Lung microvascular endothelial cell (primary cell): Measurements from ENCODE around the gene NKPD1. TPM values are rescaled to one million over a fixed set of nuclear protein-coding genes. Genes with fewer than 3 reads are reported as not detected.

Experiments used
- DNase-seq, 2 donors: peaks; one replicate each; pipeline versions ENCODE4 v3.0.0 to v3.0.0-alpha.2; 2010; ENCODE audit warnings: low read depth in 2 of 2
- total RNA-seq: library from RNA; depleted of rRNA; stranded (reverse); fragments of >200 nt; gene quantifications from 2 replicates; pipeline ENCODE4 v1.2.1, GENCODE V29; 2014

NKPD1 gene
- total RNA-seq, 1 donor from 2014 or later, result 0.20 TPM

DNA sequence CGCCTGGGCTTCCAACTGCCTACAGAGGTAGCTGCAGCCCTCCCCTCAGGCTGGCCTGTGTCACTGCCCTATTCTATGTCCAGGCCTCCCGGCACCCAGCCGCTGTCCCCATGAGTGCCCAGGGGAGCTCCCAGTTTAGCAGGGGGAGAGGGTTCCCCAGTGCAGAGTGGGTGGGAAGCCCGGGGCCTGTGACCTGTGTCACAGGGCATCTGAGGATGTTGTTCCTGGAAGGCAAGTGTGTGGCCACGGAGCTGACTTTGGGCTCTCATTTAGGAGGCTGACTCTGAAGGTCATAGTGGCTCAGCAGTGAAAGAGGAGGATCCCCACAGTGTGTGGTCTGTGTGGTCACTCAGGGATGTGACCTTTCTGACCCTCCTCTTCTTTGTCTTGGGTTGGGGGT is 42.7 kb downstream of the NKPD1 start:
- DNase-seq, result no peak

DNA sequence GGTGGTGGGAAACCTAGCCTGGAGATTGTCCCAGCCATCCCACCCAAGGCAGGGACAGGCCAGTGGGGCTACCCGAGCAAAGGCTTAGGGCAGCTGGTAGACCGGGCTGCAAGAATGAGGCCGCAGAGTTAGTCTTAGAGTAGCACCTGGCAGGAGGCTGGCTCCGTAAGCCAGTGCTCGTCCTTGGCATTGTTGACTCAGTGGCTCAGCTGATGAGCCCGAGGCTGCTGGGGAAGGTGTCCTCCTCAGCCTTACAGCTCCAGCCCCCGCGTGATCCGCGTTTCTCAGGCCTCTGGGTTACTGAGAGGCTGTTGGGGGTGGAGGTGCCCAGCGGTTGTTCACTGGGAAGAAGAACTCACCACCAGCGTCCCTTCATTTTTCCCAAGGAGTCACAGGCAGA is 43.1 kb downstream of the NKPD1 start:
- DNase-seq, result no peak

DNA sequence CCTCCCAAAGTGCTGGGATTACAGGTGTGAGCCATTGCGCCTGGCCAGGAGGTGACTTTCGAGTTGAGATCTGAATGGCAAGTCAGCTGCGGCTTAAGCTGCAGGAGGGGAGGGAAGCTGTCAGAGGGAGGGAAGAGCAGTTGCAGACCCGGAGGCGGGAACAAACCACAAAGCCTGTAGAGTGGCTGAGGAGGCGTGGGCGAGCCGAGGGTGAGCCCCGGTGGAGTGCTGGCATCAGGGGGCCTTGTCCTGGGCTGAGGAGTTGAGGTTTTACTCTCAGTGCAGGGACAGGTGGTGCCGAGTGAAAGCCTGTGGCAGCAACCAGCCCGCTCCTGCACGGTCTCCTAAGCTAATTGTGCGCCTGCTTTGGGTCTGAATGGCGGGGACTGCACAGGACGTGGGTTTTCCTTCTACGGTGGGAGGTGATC is 43.6 kb downstream of the NKPD1 start:
- no peak for DNase-seq

DNA sequence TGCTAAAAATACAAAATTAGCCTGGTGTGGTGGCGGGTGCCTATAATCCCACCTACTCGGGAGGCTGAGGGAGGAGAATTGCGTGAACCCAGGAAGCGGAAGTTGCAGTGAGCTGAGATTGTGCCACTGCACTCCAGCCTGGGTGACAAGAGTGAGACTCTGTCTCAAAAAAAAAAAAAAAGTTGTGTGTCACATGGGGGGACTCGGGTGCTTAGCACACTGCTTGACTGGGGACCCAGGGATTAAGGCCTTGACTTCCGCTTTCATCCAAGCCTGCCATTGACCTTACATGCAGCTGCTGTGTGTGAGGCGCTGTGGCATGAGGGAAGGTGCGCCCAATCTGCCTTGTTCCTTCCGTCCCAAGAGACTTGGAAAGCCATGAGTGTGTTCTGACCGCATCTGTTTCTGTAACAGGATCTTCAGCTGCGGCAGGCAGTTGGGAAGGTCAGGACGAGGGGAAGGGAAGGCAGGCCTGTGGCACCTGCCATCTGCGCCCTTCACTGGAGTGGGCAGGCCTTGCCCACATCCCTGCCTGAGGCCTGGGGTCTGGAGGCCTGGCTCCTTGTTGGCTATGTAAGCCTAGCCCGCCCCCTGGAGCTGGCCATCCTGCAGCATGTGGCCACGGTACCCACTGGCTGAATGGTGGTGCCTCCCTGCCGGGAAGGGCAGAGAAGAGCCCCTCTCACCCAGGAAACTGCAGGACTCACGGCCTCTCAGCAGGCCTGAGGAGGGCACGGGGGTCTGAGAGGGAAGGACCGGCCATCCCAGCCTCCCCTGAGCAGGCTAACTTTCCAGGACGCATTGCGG is 44.8 kb downstream of the NKPD1 start:
- no peak for DNase-seq

DNA sequence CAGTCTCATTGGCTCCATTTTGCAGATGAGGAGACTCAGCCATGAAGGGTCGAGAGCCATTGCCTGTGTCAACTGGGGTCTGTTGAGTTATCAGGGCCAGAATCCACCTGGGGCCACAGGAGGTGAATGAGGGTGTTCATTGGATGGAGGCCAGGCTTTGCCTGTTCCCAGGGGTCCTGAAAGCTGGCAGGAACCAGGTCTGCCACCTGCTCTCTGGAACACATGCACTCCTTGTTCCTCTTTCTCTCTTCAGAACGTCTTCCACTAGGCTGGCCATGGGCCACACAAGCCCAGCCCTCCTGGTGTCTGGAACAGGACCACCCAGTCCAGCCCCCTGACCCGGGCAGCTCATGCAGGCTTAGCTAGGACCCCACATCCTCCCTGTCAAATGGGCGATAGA is 46.7 kb downstream of the NKPD1 start:
- no peak for DNase-seq

DNA sequence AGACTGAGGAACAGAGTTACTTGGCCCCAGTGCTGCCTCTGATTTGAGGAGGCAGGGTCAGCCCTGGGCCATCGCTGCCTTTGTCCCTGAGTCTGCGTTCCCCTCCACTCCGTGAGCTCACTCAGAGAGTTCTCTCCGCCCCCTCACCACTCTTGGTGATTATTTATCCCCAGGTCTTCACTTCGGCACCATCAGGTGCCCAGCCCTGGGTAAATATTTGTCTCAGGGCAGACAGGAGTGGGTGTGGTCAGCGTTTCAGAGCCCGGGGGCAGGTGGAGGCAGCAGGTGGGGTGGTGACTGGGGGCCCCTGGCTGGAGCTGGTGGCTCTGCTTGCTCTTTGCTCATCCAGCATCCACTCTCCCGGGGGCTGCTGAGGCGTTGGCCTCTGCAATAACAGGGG is 47.2 kb downstream of the NKPD1 start:
- DNase-seq, result no peak

DNA sequence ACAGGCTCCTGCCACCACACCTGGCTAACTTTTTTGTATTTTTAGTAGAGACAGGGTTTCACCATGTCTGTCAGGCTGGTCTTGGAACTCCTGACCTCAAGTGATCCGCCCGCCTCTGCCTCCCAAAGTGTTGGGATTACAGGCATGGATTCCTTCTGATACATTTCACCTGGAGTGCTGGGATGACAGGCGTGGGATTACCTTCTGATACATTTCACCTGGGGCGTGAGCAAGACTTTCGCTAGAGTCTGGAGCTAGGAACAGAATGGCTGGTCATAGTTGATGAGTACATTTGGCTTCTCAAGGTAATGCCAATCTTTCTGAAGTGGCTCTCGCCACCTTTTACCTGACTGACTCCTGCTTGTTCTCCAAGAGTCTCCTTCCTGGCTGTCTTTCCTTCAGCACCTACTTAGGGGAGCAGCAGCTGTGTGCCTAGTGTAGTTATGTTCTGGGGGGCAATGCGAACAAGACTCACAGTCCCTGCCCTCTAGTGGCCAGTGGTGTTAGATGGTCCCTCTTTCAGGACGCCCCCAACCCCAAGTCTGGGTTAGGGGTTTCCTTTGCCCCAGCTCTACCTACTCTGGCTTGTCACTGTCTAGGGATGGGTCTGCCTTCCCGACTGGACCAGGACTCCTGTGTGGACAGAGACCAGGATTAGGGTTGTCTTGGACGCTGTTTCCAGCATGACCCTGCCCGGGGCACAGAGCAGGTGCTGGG is 48.5 kb downstream of the NKPD1 start:
- DNase-seq, result no peak

Other genes with a start within 250 kb of the NKPD1 start
- gene APOC1, start 246.4 kb downstream of the NKPD1 start, total RNA-seq, result 0.60 and 1.3 TPM in 2 replicates
- not detected in 2 replicates for gene APOC4, start 218.7 kb downstream of the NKPD1 start, total RNA-seq
- not detected in 2 replicates for gene APOC2, start 214.9 kb downstream of the NKPD1 start, total RNA-seq
- gene CLPTM1, start 205.6 kb downstream of the NKPD1 start, total RNA-seq, result 29.2 and 46.6 TPM in 2 replicates
- gene RELB, start 159.5 kb downstream of the NKPD1 start, total RNA-seq, result 8.1 and 11.1 TPM in 2 replicates
- gene CLASRP, start 121.9 kb downstream of the NKPD1 start, total RNA-seq, result 5.9 and 9.1 TPM in 2 replicates
- under 0.01 TPM in 2 replicates for gene ZNF296, start 84.5 kb downstream of the NKPD1 start, total RNA-seq
- gene GEMIN7, start 81.7 kb downstream of the NKPD1 start, total RNA-seq, result 15.5 and 17.0 TPM in 2 replicates
- gene PPP1R37, start 67.8 kb downstream of the NKPD1 start, total RNA-seq, result 16.3 and 24.0 TPM in 2 replicates
- gene TRAPPC6A, start 17.3 kb upstream of the NKPD1 start, total RNA-seq, result 22.9 and 36.1 TPM in 2 replicates
- gene BLOC1S3, start 17.8 kb upstream of the NKPD1 start, total RNA-seq, result 2.0 and 3.8 TPM in 2 replicates
- 0.20 and 0.44 TPM in 2 replicates for gene EXOC3L2, start 84.4 kb upstream of the NKPD1 start, total RNA-seq
- gene MARK4, start 90.3 kb upstream of the NKPD1 start, total RNA-seq, result 6.5 and 23.0 TPM in 2 replicates
- under 0.01 TPM in 2 replicates for gene CKM, start 161.9 kb upstream of the NKPD1 start, total RNA-seq
- 0.20 and 0.22 TPM in 2 replicates for gene KLC3, start 179.8 kb upstream of the NKPD1 start, total RNA-seq
- gene ERCC2, start 209.6 kb upstream of the NKPD1 start, total RNA-seq, result 13.9 and 19.4 TPM in 2 replicates
- gene PPP1R13L, start 244.1 kb upstream of the NKPD1 start, total RNA-seq, result 6.1 and 17.5 TPM in 2 replicates
- gene POLR1G, start 245.7 kb upstream of the NKPD1 start, total RNA-seq, result 4.6 and 11.3 TPM in 2 replicates